ENCODE measurements around the gene SLC29A1. TPM values are rescaled to one million over a fixed set of nuclear protein-coding genes. Genes with fewer than 3 reads are reported as not detected.

Gene SLC29A1
- total RNA-seq, 1 experiment from 2014 or later: 7.0 TPM

DNA sequence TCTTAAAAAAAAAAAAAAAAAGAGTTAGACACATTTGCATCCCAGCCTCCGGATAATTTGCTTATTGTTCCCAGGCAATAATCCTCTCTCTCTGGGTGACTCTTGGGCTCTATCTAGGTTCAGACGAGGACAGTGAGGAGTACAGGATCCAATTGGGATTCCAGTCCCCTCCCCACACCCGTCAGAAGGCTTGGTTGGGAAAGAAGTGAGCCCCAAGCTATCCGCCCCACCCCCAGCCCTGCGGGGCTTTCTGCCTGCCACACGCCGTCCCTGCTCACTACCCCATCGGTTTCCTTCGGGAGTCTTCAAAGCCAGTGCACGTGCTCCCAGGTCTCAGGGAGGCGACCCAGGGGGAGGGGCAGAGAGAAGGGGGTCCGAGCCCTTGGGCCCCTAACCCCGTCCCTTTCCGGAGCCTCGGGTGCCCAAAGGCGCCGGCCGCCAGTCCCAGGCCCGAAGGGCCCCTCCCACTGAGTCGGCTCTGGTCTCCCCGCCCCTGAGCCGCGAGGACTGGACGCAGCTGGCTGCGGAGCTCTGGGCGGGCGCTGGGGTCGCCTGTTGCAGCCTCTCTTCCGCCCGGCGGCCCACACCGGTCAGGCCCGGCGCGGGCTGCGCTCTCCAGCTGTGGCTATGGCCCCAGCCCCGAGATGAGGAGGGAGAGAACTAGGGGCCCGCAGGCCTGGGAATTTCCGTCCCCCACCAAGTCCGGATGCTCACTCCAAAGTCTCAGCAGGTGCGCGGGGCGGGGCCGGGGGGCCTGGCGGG lies 4.2 kb upstream of the SLC29A1 start:
- no peak overlapping the region for H3K27ac Mint-ChIP-seq (ENCODE audit: low read depth, unreplicated experiment)
- peaks cover 25% of the 10 kb centered on the region for H3K4me1 Mint-ChIP-seq (ENCODE audit: insufficient read depth, unreplicated experiment)
- ChIA-PET POLR2A (no interaction called here), CTCF (interaction anchor here (0.7 kb wide), 1 partner anchor 9 kb away, joined by 3 read pairs; no protein-coding TSS in a partner anchor)
- H3K9me3 Mint-ChIP-seq (ENCODE audit: unreplicated experiment): no peaks in the 10 kb centered on the region
- H3K4me3 Mint-ChIP-seq (ENCODE audit: unreplicated experiment): peak overlapping the region; percentile 48
- BruUV-seq (replicated peaks): no TSS peak
- intact Hi-C loops (cut with micrococcal nuclease): no loop called here
- H3K36me3 Mint-ChIP-seq (ENCODE audit: insufficient read depth, unreplicated experiment): no peaks in the 10 kb centered on the region
- H3K27me3 Mint-ChIP-seq (ENCODE audit: insufficient read depth, unreplicated experiment): no peaks in the 10 kb centered on the region
- no peak for TF ChIP-seq CTCF (IDR thresholded peaks at IDR 0.05; ENCODE audit: unreplicated experiment)
- no peak for DNase-seq (ENCODE audit: unreplicated experiment)

DNA sequence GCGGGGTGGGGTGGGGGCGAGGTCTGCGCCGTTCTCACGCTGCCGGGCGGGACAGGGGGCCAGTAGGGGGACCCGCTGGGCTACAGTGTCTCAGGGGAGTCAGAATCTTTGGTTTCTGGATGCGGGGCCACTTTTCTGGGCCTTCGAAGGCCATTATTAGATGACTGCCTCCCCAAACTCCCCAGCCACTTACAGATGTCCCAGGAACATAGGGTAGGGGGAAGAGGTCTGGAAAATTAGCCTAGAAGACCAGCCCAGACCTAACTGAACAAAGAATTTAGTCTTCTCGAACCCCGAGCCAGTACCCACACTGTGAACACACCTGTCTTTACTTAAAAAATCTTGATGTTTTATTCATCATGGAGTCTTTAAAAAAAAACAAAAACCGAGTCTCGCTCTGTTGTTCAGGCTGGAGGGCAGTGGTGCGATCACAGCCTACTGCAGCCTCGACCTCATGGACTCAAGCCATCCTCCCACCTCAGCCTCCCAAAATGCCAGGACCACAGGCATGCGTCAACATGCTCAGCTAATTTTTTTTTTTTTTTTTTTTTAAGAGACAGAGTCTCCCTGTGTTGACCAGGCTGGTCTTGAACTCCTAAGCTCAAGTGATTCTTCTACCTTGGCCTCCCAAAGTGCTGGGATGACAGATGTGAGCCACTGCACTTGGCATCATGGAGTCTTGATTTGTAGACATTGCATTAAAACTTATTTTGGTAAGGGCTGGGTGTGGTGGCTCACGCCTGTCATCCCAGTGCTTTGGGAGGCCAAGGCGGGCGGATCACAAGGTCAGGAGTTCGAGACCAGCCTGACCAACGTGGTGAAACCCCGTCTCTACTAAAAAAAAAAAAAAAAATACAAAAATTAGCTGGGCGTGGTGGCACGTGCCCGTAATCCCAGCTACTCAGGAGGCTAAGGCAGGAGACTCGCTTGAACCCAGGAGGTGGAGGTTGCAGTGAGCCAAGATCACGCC lies 3.3 kb upstream of the SLC29A1 start:
- no peaks in the 10 kb centered on the region for H3K36me3 Mint-ChIP-seq (ENCODE audit: insufficient read depth, unreplicated experiment)
- peaks cover 33% of the 10 kb centered on the region for H3K4me1 Mint-ChIP-seq (ENCODE audit: insufficient read depth, unreplicated experiment)
- H3K9me3 Mint-ChIP-seq (ENCODE audit: unreplicated experiment): no peaks in the 10 kb centered on the region
- intact Hi-C loops (cut with micrococcal nuclease): loop anchor here (2.0 kb wide), 1 partner anchor 47 kb away; no protein-coding TSS in a partner anchor
- H3K27ac Mint-ChIP-seq (ENCODE audit: low read depth, unreplicated experiment): no peak overlapping the region
- no peak for DNase-seq (ENCODE audit: unreplicated experiment)
- BruUV-seq (replicated peaks): no TSS peak
- no peaks in the 10 kb centered on the region for H3K27me3 Mint-ChIP-seq (ENCODE audit: insufficient read depth, unreplicated experiment)
- ChIA-PET CTCF (interaction anchor here (0.6 to 0.8 kb wide), 2 partner anchors 118 to 447 kb away, joined by 3 to 4 read pairs; no protein-coding TSS in a partner anchor), POLR2A (interaction anchor here (1.6 to 2.0 kb wide), 2 partner anchors 17 to 37 kb away, joined by 6 to 14 read pairs; partner anchors contain the start of gene SLC35B2)
- TF ChIP-seq CTCF (IDR thresholded peaks at IDR 0.05; ENCODE audit: unreplicated experiment): no peak
- H3K4me3 Mint-ChIP-seq (ENCODE audit: unreplicated experiment): peak overlapping the region; percentile 48

- POLR2A ChIA-PET: interaction anchor here (1.2 to 5.4 kb wide), 5 partner anchors 15 to 36 kb away, joined by 5 to 62 read pairs (median 8); partner anchors contain the start of genes HSP90AB1 and SLC35B2
- TF ChIP-seq CTCF (IDR thresholded peaks at IDR 0.05; ENCODE audit: unreplicated experiment): no peak
- BruUV-seq (replicated peaks): no TSS peak
- DNase-seq (ENCODE audit: unreplicated experiment): no peak
- Mint-ChIP-seq H3K9me3 (ENCODE audit: unreplicated experiment) (no peaks in the 10 kb centered on the region), H3K27ac (ENCODE audit: low read depth, unreplicated experiment) (peak overlapping the region; percentile 89), H3K36me3 (ENCODE audit: insufficient read depth, unreplicated experiment) (no peaks in the 10 kb centered on the region), H3K4me3 (ENCODE audit: unreplicated experiment) (peak overlapping the region; percentile 47), H3K27me3 (ENCODE audit: insufficient read depth, unreplicated experiment) (no peaks in the 10 kb centered on the region), H3K4me1 (ENCODE audit: insufficient read depth, unreplicated experiment) (peaks cover 33% of the 10 kb centered on the region)
- CTCF ChIA-PET: interaction anchor here (0.6 to 6.0 kb wide), 15 partner anchors 13 to 448 kb away, joined by 3 to 52 read pairs (median 4); partner anchors contain the start of gene SLC35B2
- intact Hi-C loops (cut with micrococcal nuclease): loop anchor here (1.0 to 2.0 kb wide), 3 partner anchors 16 to 48 kb away; partner anchors contain the start of gene SLC35B2
Measured at GRCh38 chr6:44220913-44221290, 2.5 kb upstream of the SLC29A1 start.
